Activated CD8-positive, alpha-beta memory T cell treated with anti-CD3 and anti-CD28 coated beads, Interleukin-2, amount 50 U/mL, for 48 hours (primary cell): ENCODE data around the gene CADM2.
"Not testable (repeated sequence)": the region's sequence is repeated elsewhere in the genome, so short reads cannot be mapped to it uniquely, and the experiment has no call there.

Experiments used
- DNase-seq: peaks from one replicate; pipeline ENCODE4 v3.0.0-alpha.2; 2020

CADM2 gene

DNA sequence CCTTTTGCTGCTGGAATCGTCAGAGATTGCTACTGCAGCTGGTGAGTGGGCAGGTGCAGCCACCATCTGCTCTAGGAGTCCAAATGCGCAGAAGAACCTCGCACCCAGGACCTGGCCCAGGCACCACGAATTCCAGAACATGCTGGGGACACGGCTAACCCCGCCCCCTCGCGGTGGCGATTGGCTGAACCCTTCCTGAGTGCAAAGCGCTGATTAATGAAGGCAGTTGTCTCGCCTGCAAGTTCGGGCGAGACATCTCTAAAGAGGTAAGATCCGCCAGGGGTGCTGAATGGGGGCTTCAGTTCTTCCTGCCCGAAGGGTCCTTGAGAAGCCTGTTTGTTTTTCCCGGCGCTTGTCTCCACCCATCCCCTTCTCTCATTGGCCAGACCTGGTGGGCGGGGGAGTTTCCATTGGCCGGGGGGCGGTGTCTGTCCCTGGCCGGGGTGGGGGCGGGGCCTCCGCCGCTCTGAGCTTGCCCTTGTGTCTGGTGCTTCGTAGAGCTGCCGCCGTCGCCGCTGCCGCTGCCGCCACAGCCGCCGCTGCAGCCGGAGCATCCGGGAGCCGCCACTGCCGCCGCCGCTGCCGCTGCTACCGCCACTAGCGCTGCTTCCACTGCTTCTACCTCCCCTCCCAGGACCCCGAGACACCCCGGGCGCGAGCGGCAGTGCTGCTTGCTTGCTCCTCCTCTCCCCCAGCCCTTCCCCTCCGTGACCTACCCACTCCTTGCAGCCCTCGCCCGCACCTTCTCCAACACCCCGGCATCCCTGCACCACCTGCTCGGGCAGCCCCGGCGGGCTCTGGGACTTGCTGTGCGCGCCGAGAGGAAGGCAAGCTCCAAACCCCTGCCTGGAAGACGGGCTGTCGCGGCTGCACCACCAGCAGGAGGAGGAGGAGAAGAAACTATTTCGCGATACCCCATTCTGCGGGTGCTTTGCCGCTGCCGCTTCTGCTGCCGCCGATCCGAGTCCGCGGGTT is at the start of gene CADM2:
Gene CADM2 (plus strand): TSS at position 495 of the 975 bp plus-strand sequence.
- DNase-seq = peak; percentile 82

DNA sequence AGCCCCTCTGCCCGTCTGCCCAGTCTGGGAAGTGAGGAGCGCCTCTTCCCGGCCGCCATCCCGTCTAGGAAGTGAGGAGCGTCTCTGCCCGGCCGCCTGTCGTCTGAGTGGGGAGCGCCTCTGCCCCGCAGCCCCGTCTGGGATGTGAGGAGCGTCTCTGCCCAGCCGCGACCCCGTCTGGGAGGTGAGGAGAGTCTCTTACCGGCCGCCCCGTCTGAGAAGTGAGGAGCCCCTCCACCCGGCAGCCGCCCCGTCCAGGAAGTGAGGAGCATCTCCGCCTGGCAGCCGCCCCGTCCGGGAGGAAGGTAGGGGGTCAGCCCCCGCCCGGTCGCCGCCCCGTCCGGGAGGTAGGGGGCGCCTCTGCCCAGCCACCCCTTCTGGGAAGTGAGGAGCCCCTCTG is 40.2 kb upstream of the CADM2 start:
- not testable (repeated sequence) for DNase-seq

DNA sequence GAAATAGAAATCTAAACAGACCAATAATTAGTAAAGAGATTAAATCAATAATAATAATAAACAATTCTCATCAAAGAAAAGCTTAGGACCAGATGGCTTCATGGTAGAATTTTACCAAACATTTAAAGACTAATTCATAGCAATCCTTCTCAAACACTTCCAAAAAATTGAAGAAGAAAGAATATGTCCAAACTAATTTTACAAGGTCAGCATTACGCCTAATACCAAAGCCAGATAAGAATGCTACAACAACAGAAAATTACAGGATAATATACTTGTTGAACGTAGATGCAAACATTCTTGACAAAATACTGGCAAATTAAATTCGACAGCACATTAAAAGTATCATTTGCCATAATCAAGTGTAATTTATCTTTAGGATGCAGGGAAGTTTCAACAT is 36.1 kb upstream of the CADM2 start:
- DNase-seq = no peak

DNA sequence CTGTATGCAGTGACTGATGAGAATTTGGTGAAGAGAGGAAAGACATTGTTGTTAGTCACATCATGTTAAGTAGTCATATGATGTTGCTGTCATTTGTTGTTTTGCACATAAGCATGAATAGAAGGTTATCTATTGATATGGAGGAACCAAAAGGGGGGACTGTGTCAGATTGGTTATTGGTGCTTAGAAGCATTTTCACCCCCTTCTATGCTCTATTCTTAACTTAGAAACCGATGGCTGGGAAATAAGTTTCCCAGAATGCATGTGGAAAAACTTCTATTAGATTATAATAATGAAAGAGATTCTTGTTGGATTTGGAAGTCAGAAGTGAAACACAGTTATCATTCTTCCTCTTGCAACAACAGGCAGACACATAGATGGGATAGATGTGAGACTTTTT is 33.2 kb upstream of the CADM2 start:
- no peak for DNase-seq

DNA sequence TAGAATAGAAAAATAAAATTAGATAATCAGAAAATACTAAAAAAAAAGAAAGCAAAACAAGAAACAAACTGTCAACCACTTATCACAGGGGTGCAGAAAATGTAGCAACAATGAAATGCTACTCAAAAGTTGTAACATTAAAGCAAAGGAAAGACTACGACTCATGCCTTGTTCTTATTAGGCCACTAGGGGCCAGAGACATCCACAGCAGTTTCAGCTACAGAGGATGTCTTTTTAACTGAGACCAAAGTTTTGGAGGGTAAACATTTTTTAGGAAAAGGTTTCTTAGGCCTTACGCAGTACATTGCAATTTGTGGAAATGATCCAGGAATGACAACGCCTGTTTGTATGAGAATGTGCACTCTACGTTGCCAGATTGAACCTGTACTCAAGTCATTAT is 15.4 kb upstream of the CADM2 start:
- DNase-seq = no peak

DNA sequence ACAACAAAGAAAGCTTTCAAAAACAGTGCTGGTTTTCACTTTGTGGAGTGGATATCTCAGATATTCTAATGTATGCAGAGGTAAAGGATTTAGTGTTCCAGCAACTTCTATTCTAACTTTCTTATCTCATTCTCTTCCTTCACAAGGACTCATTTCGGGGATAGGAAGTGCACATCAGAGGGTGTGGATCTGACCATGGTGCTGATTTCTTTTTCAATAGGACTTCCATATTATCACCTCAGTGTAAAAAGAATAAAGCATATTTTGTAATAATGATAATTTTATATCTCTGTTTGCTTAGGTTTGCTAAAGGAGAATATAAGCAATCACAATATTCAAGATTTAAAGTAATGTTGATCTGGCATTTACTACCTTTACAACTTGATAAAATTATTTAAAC is 12.5 kb upstream of the CADM2 start:
- DNase-seq = no peak

DNA sequence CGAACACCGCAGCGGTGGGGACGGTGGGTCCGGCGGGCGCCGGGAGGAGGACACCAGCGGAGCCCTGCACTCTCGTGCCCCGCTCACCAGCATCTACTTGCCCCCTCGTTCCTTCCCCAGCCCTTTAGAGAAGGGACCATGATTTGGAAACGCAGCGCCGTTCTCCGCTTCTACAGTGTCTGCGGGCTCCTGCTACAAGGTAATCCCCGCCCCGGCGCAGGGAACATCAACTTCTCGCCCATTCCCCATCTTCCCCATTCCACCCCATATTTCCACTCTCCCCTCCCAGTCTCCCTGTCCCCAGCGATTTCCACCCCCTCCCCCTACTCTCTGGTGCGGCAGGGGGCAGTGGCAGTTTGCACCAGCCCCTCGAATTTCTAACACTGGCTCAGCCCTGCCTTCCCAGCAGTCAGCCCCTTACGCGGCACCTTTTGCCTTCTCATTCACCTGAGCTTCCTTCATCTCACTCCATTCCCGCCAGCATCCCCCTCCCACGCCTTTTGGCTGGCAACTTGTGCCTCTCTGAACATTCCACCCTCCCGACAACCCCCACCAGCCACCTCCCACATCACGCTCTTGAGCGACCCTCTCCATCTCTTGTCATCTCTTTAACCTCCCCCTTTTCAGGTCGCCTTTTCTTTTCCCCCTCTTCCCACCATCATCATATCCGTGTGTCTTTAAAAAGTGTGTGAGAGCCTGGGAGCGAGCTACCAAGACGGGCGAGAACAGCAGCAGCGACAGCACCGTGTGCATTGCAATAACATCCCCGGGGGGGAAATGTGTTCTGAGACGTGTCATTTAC is 882 bp downstream of the CADM2 start:
- no peak for DNase-seq

DNA sequence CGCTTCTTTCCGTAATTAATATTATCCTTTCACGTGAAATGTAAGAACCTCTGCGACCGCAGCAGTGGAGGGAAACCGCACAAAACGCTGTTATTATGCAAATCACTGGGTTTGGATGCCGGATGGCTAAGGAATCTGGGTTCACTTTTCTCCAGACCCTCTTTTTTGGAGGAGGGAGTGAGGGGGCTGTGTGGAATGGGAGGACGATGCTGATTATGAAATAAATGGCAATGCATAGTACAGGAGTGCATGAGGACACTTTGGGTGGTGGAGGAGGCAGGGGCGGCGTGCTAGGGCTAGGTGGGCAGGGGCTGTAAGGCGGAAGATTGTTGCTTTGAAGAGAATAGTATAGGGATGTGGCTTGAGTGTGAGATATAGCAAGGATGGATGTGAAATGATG is 1.8 kb downstream of the CADM2 start:
- DNase-seq = no peak

DNA sequence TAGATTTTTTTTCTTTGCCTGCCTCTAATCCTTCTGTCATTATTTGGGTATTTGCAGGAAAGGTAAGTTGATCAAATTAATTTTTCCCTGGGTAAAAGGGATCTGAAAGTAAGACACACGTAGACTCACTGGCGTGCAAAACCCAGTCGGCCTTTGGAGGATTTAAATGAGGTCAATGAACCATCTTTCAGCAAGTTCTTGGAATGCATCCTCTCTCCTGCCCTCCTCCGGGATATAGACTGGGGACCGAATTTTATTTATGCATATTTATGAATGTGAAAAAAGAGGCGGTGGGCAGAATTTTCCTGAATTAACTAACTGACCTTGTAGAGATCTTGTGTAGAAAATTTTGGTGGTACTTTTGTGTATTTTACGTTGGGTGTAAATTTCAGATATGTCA is 2.2 kb downstream of the CADM2 start:
- no peak for DNase-seq

DNA sequence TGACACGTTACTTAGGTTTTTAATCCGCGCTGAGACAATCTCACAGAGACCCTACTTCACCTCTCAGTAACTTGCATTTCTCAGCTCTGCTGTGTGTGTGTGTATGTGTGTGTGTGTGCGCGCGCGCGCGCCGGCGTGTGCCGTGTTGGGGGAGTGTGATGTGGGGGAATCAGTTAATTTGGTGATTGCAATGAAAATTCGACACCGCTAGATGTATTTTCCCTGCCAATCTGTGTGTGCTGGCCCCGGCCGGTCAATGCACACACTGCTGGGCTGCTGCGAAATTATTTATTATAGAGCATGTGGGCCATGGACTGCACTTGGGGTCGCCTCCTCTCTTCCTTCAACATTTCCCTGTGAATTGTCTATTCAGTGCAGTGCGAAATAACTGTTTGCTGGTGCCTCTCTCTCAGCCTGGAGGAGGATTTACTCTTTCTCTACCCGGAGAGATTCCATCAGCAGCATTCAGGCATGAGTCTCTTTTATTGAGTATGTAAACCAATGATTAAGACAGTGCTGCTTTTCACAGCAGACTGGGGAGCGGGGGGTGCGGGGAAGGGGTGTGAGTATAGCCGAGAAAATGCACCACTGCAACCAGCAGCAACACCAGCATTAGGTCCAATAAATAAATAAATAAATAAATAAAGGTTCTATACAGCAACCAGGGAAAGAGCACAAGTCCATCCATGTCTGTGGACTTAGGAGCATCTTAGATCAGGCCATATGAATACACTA is 2.9 kb downstream of the CADM2 start:
- no peak for DNase-seq

DNA sequence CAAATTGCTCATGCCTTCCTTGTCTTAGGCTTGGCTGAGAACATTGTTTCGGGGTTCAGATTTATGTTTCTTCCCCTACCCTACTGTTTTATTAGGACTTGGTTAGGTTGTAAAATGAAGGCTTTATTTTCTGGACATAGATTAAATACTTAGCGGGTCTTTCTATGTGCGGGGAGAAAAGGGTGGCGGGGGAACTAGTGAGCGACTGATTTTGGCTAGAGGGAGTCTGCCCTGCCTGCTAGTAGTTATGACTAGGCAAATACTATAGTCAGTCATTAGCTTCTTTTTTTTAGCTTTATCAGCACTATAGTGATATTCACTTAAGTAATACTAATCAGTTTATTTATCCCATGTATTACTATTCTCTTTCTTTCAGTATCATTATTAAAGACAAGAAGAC is 3.6 kb downstream of the CADM2 start:
- DNase-seq = no peak

DNA sequence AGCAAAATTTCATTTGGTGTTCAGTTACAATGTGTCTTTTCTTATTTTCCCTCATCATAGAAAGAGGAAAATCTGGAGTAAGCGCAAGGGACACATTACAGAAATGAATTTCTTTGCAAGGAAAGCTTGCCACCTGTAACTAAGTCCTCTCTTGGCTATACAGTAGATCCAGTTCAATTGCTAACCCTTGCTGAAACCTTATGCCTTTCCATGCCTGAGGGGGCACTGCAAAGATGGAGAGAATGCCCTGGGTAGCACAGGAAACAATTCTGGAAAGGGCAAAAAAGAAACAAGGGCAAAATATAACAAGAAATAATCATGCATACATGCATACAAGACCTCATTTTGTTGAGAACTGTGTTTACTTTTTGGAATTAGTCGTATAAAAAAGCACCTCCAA is 4.3 kb downstream of the CADM2 start:
- DNase-seq = no peak

DNA sequence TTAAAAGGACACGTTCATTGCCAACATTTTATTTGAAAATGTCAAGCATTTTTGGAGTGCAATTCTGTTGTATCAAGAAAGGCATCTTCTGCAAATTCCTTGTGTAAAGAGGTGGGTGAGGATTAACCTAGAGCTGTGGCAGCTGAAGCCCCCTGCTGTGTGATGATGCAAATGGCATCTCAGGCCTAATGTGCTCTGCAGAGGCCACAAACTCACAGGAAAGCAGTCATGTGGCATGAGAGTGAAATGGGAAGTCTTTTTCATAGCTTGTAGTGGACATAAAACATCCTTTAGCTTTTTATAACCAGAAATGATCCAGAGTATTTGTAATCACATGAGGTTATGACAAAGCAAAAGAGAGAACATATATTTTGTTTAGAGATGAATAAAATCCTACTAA is 6.4 kb downstream of the CADM2 start:
- DNase-seq = no peak

DNA sequence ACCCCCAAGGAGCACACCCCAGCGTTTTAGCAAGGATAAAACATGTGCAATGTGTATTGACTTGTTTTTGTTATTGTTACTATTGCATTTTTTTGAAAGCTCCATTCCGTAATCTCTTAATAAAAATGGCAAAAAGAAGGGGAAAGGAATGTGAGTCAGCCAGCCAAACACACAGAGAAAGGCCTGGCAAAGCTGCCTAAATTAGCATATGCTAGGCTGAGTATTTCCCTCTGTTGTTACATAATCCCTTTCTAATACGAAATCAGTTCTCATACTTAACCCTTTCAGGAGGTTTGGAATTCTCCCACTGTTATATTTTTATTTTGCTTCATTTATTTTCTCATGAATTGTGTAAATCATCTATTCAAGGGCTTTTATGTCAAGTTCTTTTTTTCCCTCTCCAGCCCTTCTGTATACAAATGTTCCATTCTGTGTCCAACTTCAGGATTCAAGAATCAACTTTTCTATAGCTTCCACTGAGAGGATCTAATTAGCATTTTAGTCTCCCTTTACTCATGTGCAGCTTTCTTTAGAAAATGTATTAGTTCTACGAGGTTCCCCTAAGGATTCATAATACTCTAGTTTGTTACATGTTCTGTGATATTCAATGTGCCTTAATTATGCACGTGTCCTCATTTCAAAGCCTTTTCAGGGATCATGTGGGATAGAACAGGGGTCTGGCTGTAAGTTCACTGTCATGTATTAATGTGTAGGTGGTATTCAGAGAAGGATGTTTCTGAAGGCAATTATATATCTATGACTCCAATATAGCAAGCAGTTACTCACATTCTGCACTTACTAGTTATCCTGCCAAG is 9.2 kb downstream of the CADM2 start:
- no peak for DNase-seq

DNA sequence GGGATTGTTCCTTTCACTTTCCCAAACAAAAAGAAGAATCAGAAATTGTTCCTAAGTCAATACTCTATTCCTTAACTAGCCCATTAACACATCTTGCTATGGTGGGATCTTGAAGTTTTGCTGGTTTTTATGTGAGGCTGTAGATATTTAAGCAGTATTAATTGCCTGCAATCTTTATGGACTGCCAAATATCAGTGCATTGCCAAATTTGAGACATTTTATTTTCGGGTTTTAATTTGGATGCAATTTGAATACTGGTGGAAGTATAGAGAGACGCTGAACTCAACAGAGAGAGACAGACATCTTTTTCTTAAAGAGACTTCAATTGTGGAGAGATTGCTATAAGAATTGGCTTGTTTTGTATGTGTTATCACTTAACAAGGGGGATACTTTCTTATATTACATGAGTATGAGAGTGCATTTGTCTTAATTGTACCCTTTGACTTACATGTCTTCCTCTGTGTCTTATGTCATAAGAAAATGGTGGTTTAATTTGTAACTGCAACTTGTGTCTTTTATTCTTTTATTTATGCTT is 10.0 kb downstream of the CADM2 start:
- DNase-seq = no peak

DNA sequence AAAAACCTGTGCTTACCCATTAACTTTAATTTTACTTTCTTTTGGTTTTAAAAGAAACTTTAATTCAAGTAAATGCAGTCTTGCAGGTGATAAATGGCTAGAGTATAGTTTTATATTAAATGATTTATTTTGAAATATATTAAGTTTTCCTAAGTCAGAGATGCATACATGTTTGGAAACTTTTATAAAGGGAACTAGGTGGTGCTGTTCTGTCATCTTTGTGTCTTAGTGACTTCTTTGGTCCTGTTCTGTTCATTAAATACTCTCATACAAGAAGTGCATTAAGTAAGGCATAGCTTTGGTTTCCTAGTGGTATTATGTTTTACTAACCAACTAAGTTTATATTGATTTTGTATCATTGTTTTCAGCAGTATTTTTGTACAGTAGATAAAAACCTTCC is 15.6 kb downstream of the CADM2 start:
- DNase-seq = no peak

DNA sequence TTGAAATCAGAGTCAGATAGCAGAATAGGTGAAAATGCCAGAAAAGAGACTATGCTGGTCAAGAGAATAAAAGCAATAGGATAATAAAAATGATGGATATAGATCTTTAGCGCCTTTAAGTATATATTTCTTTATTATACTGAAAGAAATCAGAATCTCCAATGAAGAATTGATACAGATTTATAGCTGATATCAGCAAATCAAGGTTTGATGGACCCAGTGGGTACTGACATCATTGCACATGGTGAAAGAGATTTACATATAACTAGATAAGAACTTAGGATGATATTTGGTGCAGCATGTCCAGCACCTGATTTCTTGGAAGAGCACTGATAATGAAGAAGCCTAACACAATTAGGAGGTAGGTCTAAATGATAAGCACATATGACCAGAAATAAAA is 18.2 kb downstream of the CADM2 start:
- DNase-seq = no peak

DNA sequence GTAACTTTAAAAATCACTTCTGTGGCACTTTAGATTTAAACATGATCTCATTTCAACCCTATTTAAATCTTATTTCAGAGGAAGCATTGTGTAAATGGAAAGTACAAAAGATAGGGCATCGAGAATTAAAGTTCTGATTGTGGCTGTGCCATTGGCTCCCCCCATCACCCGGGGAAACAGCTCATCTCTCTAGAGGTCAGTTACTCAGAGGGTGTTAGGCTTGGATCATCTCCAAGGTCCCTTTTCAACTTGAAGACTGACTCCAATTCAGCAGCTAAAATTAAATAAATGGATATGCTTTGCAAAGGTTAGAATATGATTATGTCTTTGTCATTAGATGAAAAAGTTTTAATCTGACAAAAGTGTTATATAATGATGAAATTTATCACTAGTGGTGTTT is 20.1 kb downstream of the CADM2 start:
- no peak for DNase-seq

DNA sequence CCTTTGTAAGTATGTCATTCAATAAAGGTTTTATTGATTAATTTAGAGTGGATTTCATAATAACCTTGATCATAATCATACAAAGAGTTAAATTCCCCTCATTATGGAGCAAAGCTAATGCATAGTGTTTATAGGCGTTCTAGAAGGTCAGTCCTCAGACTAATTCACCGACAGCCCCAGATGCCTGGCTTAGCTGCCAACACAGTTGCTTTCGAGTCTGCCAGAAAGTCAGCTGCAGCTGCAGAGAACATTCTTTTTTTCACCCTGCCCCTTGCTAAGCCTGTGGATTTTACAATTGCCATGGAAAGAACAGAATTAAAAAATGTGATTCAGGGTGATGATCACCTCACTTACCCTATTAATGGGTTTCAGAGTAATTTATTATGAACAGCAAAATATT is 21.2 kb downstream of the CADM2 start:
- DNase-seq = no peak

DNA sequence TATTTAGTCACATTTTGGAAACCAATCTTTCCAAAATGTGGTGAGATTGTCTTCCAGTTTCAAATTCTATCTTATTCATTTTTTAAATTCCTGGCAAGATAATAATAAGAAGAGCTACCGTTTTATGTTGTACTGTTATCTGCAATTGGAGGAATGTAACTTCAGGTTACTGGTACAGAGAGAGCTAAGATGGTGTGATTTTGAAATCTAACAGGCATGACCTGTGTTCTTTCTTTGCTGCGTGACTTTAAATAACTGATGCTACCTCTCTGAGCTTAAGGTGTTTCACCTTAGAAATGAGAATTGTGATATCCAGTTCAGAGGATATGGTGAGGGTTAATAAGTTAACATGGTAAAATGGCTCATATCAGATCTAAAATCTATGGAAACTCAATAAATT is 21.7 kb downstream of the CADM2 start:
- DNase-seq = no peak

DNA sequence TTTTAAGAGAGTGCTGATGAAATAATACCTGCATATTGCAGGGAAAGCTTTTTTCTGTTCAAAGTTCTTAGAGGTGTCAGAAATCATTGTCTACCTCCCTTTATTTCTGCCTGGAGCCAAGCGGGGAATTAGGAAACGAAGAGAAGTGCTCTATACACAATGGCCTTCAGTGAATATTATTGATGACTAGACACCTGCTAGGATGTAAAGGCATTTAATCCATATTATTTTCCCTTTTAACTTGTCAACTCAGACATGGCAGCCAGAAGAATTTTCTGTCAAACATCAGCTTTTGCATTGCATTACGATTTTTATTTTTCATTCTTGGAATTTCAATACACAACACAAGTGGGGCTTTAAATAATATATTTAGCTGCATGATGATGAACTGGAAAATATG is 24.7 kb downstream of the CADM2 start:
- DNase-seq = no peak

DNA sequence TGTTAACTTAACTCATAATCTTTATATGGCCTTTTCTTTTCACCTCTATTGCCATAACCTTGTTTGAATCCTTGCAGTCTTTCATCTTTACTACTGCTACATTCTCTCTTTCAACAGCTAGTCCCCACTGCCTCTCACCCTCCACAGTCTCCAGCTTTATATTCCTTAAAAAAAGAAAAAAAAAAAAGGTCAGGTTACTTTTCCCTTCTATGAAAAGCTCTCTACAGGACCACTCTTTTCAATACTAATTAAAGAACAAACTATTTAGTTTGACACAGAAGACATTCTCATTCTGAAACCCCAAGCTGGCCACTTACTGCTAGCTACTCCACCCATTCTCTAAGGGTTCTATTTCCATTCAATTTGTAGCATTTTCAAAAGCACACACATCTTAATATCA is 25.6 kb downstream of the CADM2 start:
- no peak for DNase-seq
